Measurements from ENCODE around the gene SLC25A26.

Gene SLC25A26

GRCh38 chr3:66399529-66400232 is 178.9 kb downstream of the SLC25A26 start:
- no peak for DNase-seq

- no peak for DNase-seq
Measured at GRCh38 chr3:66400411-66401156, 179.8 kb downstream of the SLC25A26 start.

- DNase-seq: no peak
Measured at GRCh38 chr3:66401157-66401550, 180.4 kb downstream of the SLC25A26 start.

GRCh38 chr3:66401675-66402491 is 181.1 kb downstream of the SLC25A26 start:
- no peak for DNase-seq

GRCh38 chr3:66402596-66403290 is 181.9 kb downstream of the SLC25A26 start:
- no peak for DNase-seq

GRCh38 chr3:66403323-66403990 is 182.7 kb downstream of the SLC25A26 start:
- DNase-seq: no peak

- no peak for DNase-seq
Measured at GRCh38 chr3:66404197-66404596, 183.4 kb downstream of the SLC25A26 start.

GRCh38 chr3:66404903-66405700 is 184.3 kb downstream of the SLC25A26 start:
- no peak for DNase-seq

- no peak for DNase-seq
Measured at GRCh38 chr3:66405701-66406091, 184.9 kb downstream of the SLC25A26 start.

GRCh38 chr3:66406163-66406562 is 185.4 kb downstream of the SLC25A26 start:
- no peak for DNase-seq

GRCh38 chr3:66406831-66407610 is 186.2 kb downstream of the SLC25A26 start:
- no peak for DNase-seq

- peak; percentile 13 for DNase-seq
Measured at GRCh38 chr3:66407611-66408218, 186.9 kb downstream of the SLC25A26 start.

- DNase-seq: no peak
Measured at GRCh38 chr3:66409771-66410754, 189.3 kb downstream of the SLC25A26 start.

- no peak for DNase-seq
Measured at GRCh38 chr3:66410976-66411375, 190.2 kb downstream of the SLC25A26 start.

- DNase-seq: no peak
Measured at GRCh38 chr3:66411474-66411873, 190.7 kb downstream of the SLC25A26 start.

GRCh38 chr3:66411961-66412887 is 191.4 kb downstream of the SLC25A26 start:
- no peak for DNase-seq

GRCh38 chr3:66413151-66413751 is 192.4 kb downstream of the SLC25A26 start:
- no peak for DNase-seq

Measured in NCI-H526 treated with DMSO at 0.1 percent for 48 hours (cell line).